Stimulated activated CD8-positive, alpha-beta memory T cell treated with anti-CD3 and anti-CD28 coated beads, Interleukin-7, amount 100 ng/mL, for 4 hours (primary cell): Measurements from ENCODE around the gene L3MBTL4.

Experiments used
- DNase-seq, 2 donors: peaks; one replicate each; pipeline ENCODE4 v3.0.0-alpha.2; 2020; ENCODE audit warnings: low read depth in 2 of 2

Gene L3MBTL4

DNA sequence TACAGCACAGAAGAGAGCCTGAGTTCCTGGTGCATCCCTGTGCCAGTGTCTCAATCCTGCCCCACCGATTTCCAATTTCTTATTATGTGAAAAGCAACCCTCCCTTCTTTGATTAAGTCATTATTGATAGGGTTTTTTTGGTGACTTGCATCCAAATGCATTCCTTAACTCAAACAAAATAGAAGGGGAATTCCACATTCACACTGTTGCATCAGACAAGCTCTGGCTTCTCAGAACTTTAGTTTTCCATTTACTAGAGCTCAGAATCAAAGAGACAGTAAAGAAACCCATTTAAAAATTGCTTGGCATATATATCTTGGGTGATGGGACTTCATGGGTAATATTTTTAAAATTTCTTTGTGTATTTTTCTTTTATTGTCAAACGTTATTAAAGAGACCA, 505.6 kb downstream of the L3MBTL4 start:
- no peak for DNase-seq
